ENCODE results near the gene ACBD4.

GRCh38 chr17:45119964-45120363 is 15.5 kb upstream of the ACBD4 start:
- no peak for TF ChIP-seq POLR2AphosphoS5 (IDR thresholded peaks at IDR 0.05)
- no peak for TF ChIP-seq POLR2A (IDR thresholded peaks at IDR 0.05)
- TF ChIP-seq CTCF (IDR thresholded peaks at IDR 0.05 in 8 of 11, conservative IDR thresholded peaks at IDR 0.05 in 3 of 11): no peak

Data from spleen (tissue), 7 donors.